ENCODE measurements around the gene CROCC2.

DNA sequence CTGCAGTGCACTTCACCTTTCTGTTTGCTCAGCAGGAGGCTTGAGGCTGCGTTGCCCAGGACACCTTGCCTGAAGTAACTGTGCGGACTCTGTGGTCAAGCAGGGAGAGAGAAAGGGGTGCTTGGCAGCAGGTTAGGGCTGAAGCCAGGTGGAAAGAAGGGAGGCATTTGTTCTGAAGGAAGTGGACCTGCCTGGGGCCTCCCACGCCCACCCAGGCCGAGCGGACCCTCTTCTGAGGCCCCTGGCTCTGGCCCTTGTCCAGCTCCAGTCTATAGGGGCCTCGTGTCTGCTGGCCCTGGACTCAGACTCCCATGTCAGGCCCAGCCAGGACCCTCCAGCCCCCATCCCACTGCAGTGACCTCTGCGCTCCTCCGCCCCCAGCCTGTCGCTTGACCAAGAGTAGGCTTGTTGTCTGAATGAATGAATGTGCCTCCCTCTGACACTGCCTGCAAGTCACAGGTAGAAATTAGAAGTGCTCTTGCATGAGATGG is 94.7 kb downstream of the CROCC2 start:
- TF ChIP-seq, protein P1, sequence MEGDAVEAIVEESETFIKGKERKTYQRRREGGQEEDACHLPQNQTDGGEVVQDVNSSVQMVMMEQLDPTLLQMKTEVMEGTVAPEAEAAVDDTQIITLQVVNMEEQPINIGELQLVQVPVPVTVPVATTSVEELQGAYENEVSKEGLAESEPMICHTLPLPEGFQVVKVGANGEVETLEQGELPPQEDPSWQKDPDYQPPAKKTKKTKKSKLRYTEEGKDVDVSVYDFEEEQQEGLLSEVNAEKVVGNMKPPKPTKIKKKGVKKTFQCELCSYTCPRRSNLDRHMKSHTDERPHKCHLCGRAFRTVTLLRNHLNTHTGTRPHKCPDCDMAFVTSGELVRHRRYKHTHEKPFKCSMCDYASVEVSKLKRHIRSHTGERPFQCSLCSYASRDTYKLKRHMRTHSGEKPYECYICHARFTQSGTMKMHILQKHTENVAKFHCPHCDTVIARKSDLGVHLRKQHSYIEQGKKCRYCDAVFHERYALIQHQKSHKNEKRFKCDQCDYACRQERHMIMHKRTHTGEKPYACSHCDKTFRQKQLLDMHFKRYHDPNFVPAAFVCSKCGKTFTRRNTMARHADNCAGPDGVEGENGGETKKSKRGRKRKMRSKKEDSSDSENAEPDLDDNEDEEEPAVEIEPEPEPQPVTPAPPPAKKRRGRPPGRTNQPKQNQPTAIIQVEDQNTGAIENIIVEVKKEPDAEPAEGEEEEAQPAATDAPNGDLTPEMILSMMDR (IDR thresholded peaks at IDR 0.05; ENCODE audit: insufficient read depth, low read length, poor library complexity, severe bottlenecking), result no peak
- TF ChIP-seq EZH2phosphoT487 (conservative IDR thresholded peaks at IDR 0.05; ENCODE audit: low read length), result no peak
